HL-60 (cell line): Measurements from ENCODE around the gene NUDT22.

Experiments used
- CTCF ChIP-seq: IDR thresholded peaks from one replicate; pipeline ENCODE4 v1.5.1; 2011; ENCODE audit warnings: low read length, control low read depth, inconsistent platforms; ENCODE audit not compliant: insufficient read depth
- REST ChIP-seq: IDR thresholded peaks from 2 replicates; pipeline ENCODE4 v1.6.1; 2012; ENCODE audit warnings: low read depth; ENCODE audit not compliant: insufficient replicate concordance

- TF ChIP-seq CTCF (no peak), REST (no peak)
Measured at GRCh38 chr11:64238999-64239398, 12.9 kb downstream of the NUDT22 start.
